ENCODE results near the gene PPP2R2B.

Gene PPP2R2B

GRCh38 chr5:146909255-146910068, 30.9 kb upstream of the PPP2R2B start:
- Histone ChIP-seq H4K8ac (ENCODE audit: low read length) (no peak overlapping the region), H2AFZ (ENCODE audit: low read depth, low read length) (no peak overlapping the region), H3K27me3 (ENCODE audit: control insufficient read depth in 1 of 2, insufficient read depth in 1 of 2, low read length in 2 of 2) (no peaks in the 10 kb centered on the region), H2AK5ac (ENCODE audit: low read length, severe bottlenecking) (no peak overlapping the region), H3K14ac (ENCODE audit: low read length in 2 of 2) (no peak overlapping the region), H3K9ac (ENCODE audit: low read length) (no peak overlapping the region), H3K18ac (ENCODE audit: low read depth in 1 of 2, low read length in 2 of 2) (no peak overlapping the region), H3K23ac (ENCODE audit: low read length in 2 of 2) (no peak overlapping the region), H3K36me3 (ENCODE audit: control insufficient read depth in 1 of 2, insufficient read depth in 2 of 2, low read depth in 1 of 2, low read length in 2 of 2) (no peaks in the 10 kb centered on the region), H3K4ac (ENCODE audit: low read depth in 1 of 2, low read length in 2 of 2) (no peak overlapping the region), H2BK5ac (ENCODE audit: low read depth, low read length, poor library complexity, severe bottlenecking) (no peak overlapping the region), H4K91ac (ENCODE audit: low read length) (no peak overlapping the region), H3K27ac (ENCODE audit: low read length, poor library complexity, severe bottlenecking) (no peak overlapping the region), H3K9me3 (ENCODE audit: control insufficient read depth, low read length) (no peaks in the 10 kb centered on the region), H3K4me3 (ENCODE audit: insufficient read depth in 1 of 2, low read depth in 1 of 2, low read length in 2 of 2) (no peak overlapping the region), H2BK120ac (ENCODE audit: low read depth, low read length) (no peak overlapping the region), H3K4me1 (ENCODE audit: control insufficient read depth, insufficient read depth, low read depth, low read length) (no peaks in the 10 kb centered on the region), H3K79me1 (replicated peaks; ENCODE audit: low read length, poor library complexity, severe bottlenecking) (no peaks in the 10 kb centered on the region), H3K4me2 (ENCODE audit: low read length, poor library complexity, severe bottlenecking) (no peak overlapping the region), H2BK15ac (ENCODE audit: low read depth, poor library complexity, severe bottlenecking) (no peak overlapping the region), H2BK12ac (ENCODE audit: low read length in 2 of 2) (no peak overlapping the region)
- DNase-seq = no peak
- 67% methylated on average over 1 of the region's 1 CpG for WGBS

DNA sequence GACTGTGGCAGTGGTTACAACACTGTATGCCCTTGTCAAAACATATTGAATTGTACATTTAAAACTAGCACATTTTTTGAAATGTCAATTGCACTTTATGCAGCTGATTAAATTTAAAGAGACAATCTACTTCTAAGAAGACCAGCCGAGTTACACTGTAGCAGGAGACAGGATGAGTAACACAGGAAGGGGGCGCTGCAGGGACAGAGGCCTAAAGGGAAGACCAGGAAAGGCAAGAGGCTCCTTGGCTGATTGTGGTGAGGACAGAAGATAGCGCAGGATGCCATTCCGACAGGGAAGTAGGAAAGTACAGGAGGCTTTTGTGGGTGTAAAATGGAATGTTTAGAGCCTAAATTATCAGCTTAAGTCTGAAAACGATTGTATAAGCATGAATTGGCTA, 28.2 kb upstream of the PPP2R2B start:
- Histone ChIP-seq H3K4ac (ENCODE audit: low read depth in 1 of 2, low read length in 2 of 2) (no peak overlapping the region), H2BK5ac (ENCODE audit: low read depth, low read length, poor library complexity, severe bottlenecking) (no peak overlapping the region), H4K8ac (ENCODE audit: low read length) (no peak overlapping the region), H2AFZ (ENCODE audit: low read depth, low read length) (no peak overlapping the region), H3K23ac (ENCODE audit: low read length in 2 of 2) (no peak overlapping the region), H3K79me1 (replicated peaks; ENCODE audit: low read length, poor library complexity, severe bottlenecking) (no peaks in the 10 kb centered on the region), H4K91ac (ENCODE audit: low read length) (no peak overlapping the region), H3K14ac (ENCODE audit: low read length in 2 of 2) (no peak overlapping the region), H2BK15ac (ENCODE audit: low read depth, poor library complexity, severe bottlenecking) (no peak overlapping the region), H2BK12ac (ENCODE audit: low read length in 2 of 2) (no peak overlapping the region), H3K4me3 (ENCODE audit: insufficient read depth in 1 of 2, low read depth in 1 of 2, low read length in 2 of 2) (no peak overlapping the region), H2BK120ac (ENCODE audit: low read depth, low read length) (no peak overlapping the region), H3K36me3 (ENCODE audit: control insufficient read depth in 1 of 2, insufficient read depth in 2 of 2, low read depth in 1 of 2, low read length in 2 of 2) (no peaks in the 10 kb centered on the region), H3K27me3 (ENCODE audit: control insufficient read depth in 1 of 2, insufficient read depth in 1 of 2, low read length in 2 of 2) (no peaks in the 10 kb centered on the region), H2AK5ac (ENCODE audit: low read length, severe bottlenecking) (no peak overlapping the region), H3K18ac (ENCODE audit: low read depth in 1 of 2, low read length in 2 of 2) (no peak overlapping the region), H3K4me2 (ENCODE audit: low read length, poor library complexity, severe bottlenecking) (no peak overlapping the region), H3K4me1 (ENCODE audit: control insufficient read depth, insufficient read depth, low read depth, low read length) (no peaks in the 10 kb centered on the region), H3K27ac (ENCODE audit: low read length, poor library complexity, severe bottlenecking) (no peak overlapping the region), H3K9ac (ENCODE audit: low read length) (no peak overlapping the region), H3K9me3 (ENCODE audit: control insufficient read depth, low read length) (no peaks in the 10 kb centered on the region)
- 57% methylated on average over 5 of the region's 5 CpGs for WGBS
- no peak for DNase-seq

DNA sequence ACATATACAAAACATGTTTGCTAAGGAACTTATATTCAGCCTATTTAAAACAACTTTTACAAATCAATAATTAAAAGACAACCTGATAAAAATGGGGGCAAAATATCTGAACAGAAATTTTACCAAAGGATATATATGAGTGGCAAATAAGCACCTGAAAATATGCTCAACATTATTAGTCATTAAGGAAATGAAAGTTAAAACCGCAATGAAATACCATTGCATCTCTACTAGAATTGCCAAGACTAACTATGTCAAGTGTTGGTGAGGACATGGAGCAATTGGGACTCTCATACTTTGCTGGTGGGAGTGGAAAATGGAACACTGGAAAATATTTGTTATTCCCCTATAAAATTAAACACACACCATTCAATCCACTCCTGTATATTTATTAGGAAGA, 26.3 kb upstream of the PPP2R2B start:
- DNase-seq = no peak
- Histone ChIP-seq H3K4me3 (ENCODE audit: insufficient read depth in 1 of 2, low read depth in 1 of 2, low read length in 2 of 2) (no peak overlapping the region), H4K8ac (ENCODE audit: low read length) (no peak overlapping the region), H3K9ac (ENCODE audit: low read length) (no peak overlapping the region), H3K79me1 (replicated peaks; ENCODE audit: low read length, poor library complexity, severe bottlenecking) (no peaks in the 10 kb centered on the region), H3K4ac (ENCODE audit: low read depth in 1 of 2, low read length in 2 of 2) (no peak overlapping the region), H3K4me2 (ENCODE audit: low read length, poor library complexity, severe bottlenecking) (no peak overlapping the region), H2BK120ac (ENCODE audit: low read depth, low read length) (no peak overlapping the region), H3K9me3 (ENCODE audit: control insufficient read depth, low read length) (no peaks in the 10 kb centered on the region), H3K4me1 (ENCODE audit: control insufficient read depth, insufficient read depth, low read depth, low read length) (no peaks in the 10 kb centered on the region), H2AFZ (ENCODE audit: low read depth, low read length) (no peak overlapping the region), H3K23ac (ENCODE audit: low read length in 2 of 2) (no peak overlapping the region), H2BK5ac (ENCODE audit: low read depth, low read length, poor library complexity, severe bottlenecking) (no peak overlapping the region), H3K27ac (ENCODE audit: low read length, poor library complexity, severe bottlenecking) (no peak overlapping the region), H2BK12ac (ENCODE audit: low read length in 2 of 2) (no peak overlapping the region), H4K91ac (ENCODE audit: low read length) (no peak overlapping the region), H2BK15ac (ENCODE audit: low read depth, poor library complexity, severe bottlenecking) (no peak overlapping the region), H2AK5ac (ENCODE audit: low read length, severe bottlenecking) (no peak overlapping the region), H3K36me3 (ENCODE audit: control insufficient read depth in 1 of 2, insufficient read depth in 2 of 2, low read depth in 1 of 2, low read length in 2 of 2) (no peaks in the 10 kb centered on the region), H3K18ac (ENCODE audit: low read depth in 1 of 2, low read length in 2 of 2) (no peak overlapping the region), H3K14ac (ENCODE audit: low read length in 2 of 2) (no peak overlapping the region), H3K27me3 (ENCODE audit: control insufficient read depth in 1 of 2, insufficient read depth in 1 of 2, low read length in 2 of 2) (no peaks in the 10 kb centered on the region)
- 100% methylated on average over 1 of the region's 1 CpG for WGBS

- Histone ChIP-seq H3K27ac (ENCODE audit: low read length, poor library complexity, severe bottlenecking) (no peak overlapping the region), H3K27me3 (ENCODE audit: control insufficient read depth in 1 of 2, insufficient read depth in 1 of 2, low read length in 2 of 2) (no peaks in the 10 kb centered on the region), H2BK12ac (ENCODE audit: low read length in 2 of 2) (no peak overlapping the region), H3K14ac (ENCODE audit: low read length in 2 of 2) (no peak overlapping the region), H2BK120ac (ENCODE audit: low read depth, low read length) (no peak overlapping the region), H2AK5ac (ENCODE audit: low read length, severe bottlenecking) (no peak overlapping the region), H3K4ac (ENCODE audit: low read depth in 1 of 2, low read length in 2 of 2) (no peak overlapping the region), H2AFZ (ENCODE audit: low read depth, low read length) (no peak overlapping the region), H4K8ac (ENCODE audit: low read length) (no peak overlapping the region), H3K4me3 (ENCODE audit: insufficient read depth in 1 of 2, low read depth in 1 of 2, low read length in 2 of 2) (no peak overlapping the region), H3K23ac (ENCODE audit: low read length in 2 of 2) (no peak overlapping the region), H3K4me2 (ENCODE audit: low read length, poor library complexity, severe bottlenecking) (no peak overlapping the region), H3K36me3 (ENCODE audit: control insufficient read depth in 1 of 2, insufficient read depth in 2 of 2, low read depth in 1 of 2, low read length in 2 of 2) (no peaks in the 10 kb centered on the region), H2BK5ac (ENCODE audit: low read depth, low read length, poor library complexity, severe bottlenecking) (no peak overlapping the region), H3K4me1 (ENCODE audit: control insufficient read depth, insufficient read depth, low read depth, low read length) (no peaks in the 10 kb centered on the region), H3K18ac (ENCODE audit: low read depth in 1 of 2, low read length in 2 of 2) (no peak overlapping the region), H3K79me1 (replicated peaks; ENCODE audit: low read length, poor library complexity, severe bottlenecking) (no peaks in the 10 kb centered on the region), H3K9ac (ENCODE audit: low read length) (no peak overlapping the region), H2BK15ac (ENCODE audit: low read depth, poor library complexity, severe bottlenecking) (no peak overlapping the region), H4K91ac (ENCODE audit: low read length) (no peak overlapping the region), H3K9me3 (ENCODE audit: control insufficient read depth, low read length) (no peaks in the 10 kb centered on the region)
- no CpG with 5 or more reads among the region's 1 CpG for WGBS
- DNase-seq = no peak
These were observed 25.2 kb upstream of the PPP2R2B start for GRCh38 chr5:146903789-146904188.

All from mesenchymal stem cell (in vitro differentiated cells and primary cell).